H54 (cell line): Measurements from ENCODE around the gene HSPA8.
"Not testable (repeated sequence)": the region's sequence is repeated elsewhere in the genome, so short reads cannot be mapped to it uniquely, and the experiment has no call there.

Experiments used
- DNase-seq: peaks from one replicate; pipeline ENCODE4 v3.0.0; 2011; ENCODE audit warnings: low spot score, mixed read lengths; ENCODE audit not compliant: insufficient read length
- FAIRE-seq: peaks from 3 replicates; lab custom pipeline; 2011; peaks lifted over from hg19 to GRCh38; lab: Jason Lieb, UNC
- POLR2A ChIP-seq: IDR thresholded peaks from 2 replicates; pipeline ENCODE4 v1.6.1; 2011; ENCODE audit warnings: low read depth, mild to moderate bottlenecking, low read length

The HSPA8 gene

GRCh38 chr11:123062892-123063825 lies 1.2 kb upstream of the HSPA8 start:
- DNase-seq (no peak), FAIRE-seq (no peak)
- no peak for TF ChIP-seq POLR2A

- no peak for FAIRE-seq
- TF ChIP-seq POLR2A, result no peak
Measured at GRCh38 chr11:123062158-123062891, 389 bp upstream of the HSPA8 start.

GRCh38 chr11:123060277-123061000 lies 1.5 kb downstream of the HSPA8 start:
- FAIRE-seq (no peak), DNase-seq (no peak)
- TF ChIP-seq POLR2A, result no peak

More at GRCh38 chr11:123062158-123062891, 389 bp upstream of the HSPA8 start:
- peak; percentile 57 for DNase-seq

GRCh38 chr11:123059041-123059920 lies 2.7 kb downstream of the HSPA8 start:
- FAIRE-seq, DNase-seq: not testable (repeated sequence)

- no peak for FAIRE-seq
- TF ChIP-seq POLR2A, result no peak
- no peak for DNase-seq
Measured at GRCh38 chr11:123057661-123058305, 4.2 kb downstream of the HSPA8 start.

GRCh38 chr11:123056835-123057491 lies 5.0 kb downstream of the HSPA8 start:
- TF ChIP-seq POLR2A, result no peak
- FAIRE-seq (no peak), DNase-seq (no peak)

- FAIRE-seq (no peak), DNase-seq (no peak)
- no peak for TF ChIP-seq POLR2A
Measured at GRCh38 chr11:123055191-123055901, 6.6 kb downstream of the HSPA8 start.

- DNase-seq, result peak; percentile 30
- no peak for FAIRE-seq
Measured at GRCh38 chr11:123054301-123055065, 7.5 kb downstream of the HSPA8 start.

GRCh38 chr11:123052901-123053721 lies 8.8 kb downstream of the HSPA8 start:
- FAIRE-seq, result no peak
- TF ChIP-seq POLR2A, result no peak
- no peak for DNase-seq

More at GRCh38 chr11:123054301-123055065, 7.5 kb downstream of the HSPA8 start:
- TF ChIP-seq POLR2A, result no peak

GRCh38 chr11:123051634-123052033 lies 10.3 kb downstream of the HSPA8 start:
- no peak for DNase-seq
- TF ChIP-seq POLR2A, result no peak
- no peak for FAIRE-seq

GRCh38 chr11:123051146-123051545 lies 10.8 kb downstream of the HSPA8 start:
- no peak for DNase-seq
- TF ChIP-seq POLR2A, result no peak
- no peak for FAIRE-seq
